GM23248 (cell line): ENCODE data around the gene QSOX2.

Source experiments
- EZH2 ChIP-seq: fragments of 200-600 bp; sonication (generic); IDR thresholded peaks from 2 replicates; pipeline ENCODE4 v1.6.1; 2018; ENCODE audit warnings: antibody characterized with exemption, mild to moderate bottlenecking; ENCODE audit not compliant: insufficient read depth, poor library complexity, severe bottlenecking
- EZH2phosphoT487 ChIP-seq: fragments of 200-600 bp; sonication (generic); IDR thresholded peaks from 2 replicates; pipeline ENCODE4 v1.6.1; 2018; ENCODE audit warnings: antibody characterized with exemption, moderate library complexity, mild to moderate bottlenecking, low read depth; ENCODE audit not compliant: insufficient read depth

DNA sequence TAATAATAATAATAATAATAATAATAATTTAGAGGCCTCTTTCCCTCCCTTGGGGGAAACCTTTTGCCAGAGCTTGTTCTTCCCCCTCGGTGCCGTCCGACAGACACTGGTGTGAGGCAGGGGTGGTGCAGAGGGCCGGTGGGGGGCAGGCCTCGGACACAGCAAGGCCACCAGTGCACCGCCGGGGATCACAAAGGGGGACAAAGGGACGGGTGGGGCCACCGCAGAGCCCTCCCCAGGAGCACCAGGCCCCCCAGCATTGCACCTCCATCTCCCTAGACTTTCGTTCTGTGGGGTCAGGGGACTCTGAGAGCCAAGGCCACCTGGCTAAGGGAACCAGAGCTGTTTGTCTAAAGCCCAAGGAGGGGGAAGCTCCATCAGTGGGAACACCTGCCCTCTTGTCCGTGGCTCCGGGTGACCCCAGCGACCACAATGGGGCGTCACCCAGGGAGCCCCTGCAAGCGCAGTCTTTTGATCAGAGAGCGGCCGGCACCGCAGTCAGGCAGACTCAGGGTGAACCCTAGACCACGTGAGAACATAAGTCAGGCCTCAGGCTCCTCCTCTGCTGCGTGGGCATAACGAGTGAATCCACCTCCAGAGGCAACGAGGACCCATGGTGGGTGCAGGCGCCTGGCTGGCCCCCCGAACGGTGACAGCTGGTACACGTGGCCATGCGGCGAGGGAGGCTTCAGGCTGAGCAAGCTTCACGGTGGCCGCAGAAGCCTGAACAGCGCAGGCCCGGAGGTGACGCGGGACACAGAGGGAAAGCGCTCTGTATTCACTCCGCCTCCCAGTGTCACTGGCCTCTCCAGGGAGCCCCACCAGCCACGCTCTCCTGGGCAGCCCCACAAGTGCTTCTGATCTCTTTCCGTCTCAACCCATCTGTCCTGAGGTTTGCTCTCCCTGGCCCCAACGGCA, 12.0 kb upstream of the QSOX2 start:
- TF ChIP-seq EZH2phosphoT487, result no peak
- no peak for TF ChIP-seq EZH2
